Measurements from ENCODE around the gene CELSR1.

GRCh38 chr22:46580940-46581537 is 43.6 kb upstream of the CELSR1 start:
- no peak for TF ChIP-seq POLR2A (IDR thresholded peaks at IDR 0.05)
- TF ChIP-seq, protein P1, sequence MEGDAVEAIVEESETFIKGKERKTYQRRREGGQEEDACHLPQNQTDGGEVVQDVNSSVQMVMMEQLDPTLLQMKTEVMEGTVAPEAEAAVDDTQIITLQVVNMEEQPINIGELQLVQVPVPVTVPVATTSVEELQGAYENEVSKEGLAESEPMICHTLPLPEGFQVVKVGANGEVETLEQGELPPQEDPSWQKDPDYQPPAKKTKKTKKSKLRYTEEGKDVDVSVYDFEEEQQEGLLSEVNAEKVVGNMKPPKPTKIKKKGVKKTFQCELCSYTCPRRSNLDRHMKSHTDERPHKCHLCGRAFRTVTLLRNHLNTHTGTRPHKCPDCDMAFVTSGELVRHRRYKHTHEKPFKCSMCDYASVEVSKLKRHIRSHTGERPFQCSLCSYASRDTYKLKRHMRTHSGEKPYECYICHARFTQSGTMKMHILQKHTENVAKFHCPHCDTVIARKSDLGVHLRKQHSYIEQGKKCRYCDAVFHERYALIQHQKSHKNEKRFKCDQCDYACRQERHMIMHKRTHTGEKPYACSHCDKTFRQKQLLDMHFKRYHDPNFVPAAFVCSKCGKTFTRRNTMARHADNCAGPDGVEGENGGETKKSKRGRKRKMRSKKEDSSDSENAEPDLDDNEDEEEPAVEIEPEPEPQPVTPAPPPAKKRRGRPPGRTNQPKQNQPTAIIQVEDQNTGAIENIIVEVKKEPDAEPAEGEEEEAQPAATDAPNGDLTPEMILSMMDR (IDR thresholded peaks at IDR 0.05), result no peak

All from adrenal gland (tissue), 5 donors.